T-helper 1 cell treated with Interleukin-12 subunit alpha and Interleukin-12 subunit beta and Interleukin-4 antibody, amounts not matched to agents 30 μg/mL and 1 μg/mL, for 36 hours (primary cell): ENCODE measurements around the gene LRSAM1.

Experiments
- H3K27ac Mint-ChIP-seq: one replicate; pipeline ENCODE4 v1.8.0; 2021; ENCODE audit warnings: mild to moderate bottlenecking, mixed read lengths
- H3K27me3 Mint-ChIP-seq: one replicate; pipeline ENCODE4 v1.8.0; 2021; ENCODE audit warnings: low read depth, mixed read lengths
- H3K36me3 Mint-ChIP-seq: one replicate; pipeline ENCODE4 v1.8.0; 2021; ENCODE audit warnings: low read depth, mixed read lengths
- H3K4me1 Mint-ChIP-seq: one replicate; pipeline ENCODE4 v1.8.0; 2021; ENCODE audit warnings: low read depth, mixed read lengths
- H3K4me3 Mint-ChIP-seq: one replicate; pipeline ENCODE4 v1.8.0; 2021; ENCODE audit warnings: mild to moderate bottlenecking, moderate library complexity, mixed read lengths
- H3K9me3 Mint-ChIP-seq: one replicate; pipeline ENCODE4 v1.8.0; 2021; ENCODE audit warnings: mixed read lengths

LRSAM1 gene

GRCh38 chr9:127541865-127542264, 90.6 kb downstream of the LRSAM1 start:
- no peaks in the 10 kb centered on the region for H3K36me3 Mint-ChIP-seq
- H3K27ac Mint-ChIP-seq = no peak overlapping the region
- H3K4me1 Mint-ChIP-seq = peaks cover 7% of the 10 kb centered on the region
- no peak overlapping the region for H3K4me3 Mint-ChIP-seq
- H3K27me3 Mint-ChIP-seq = no peaks in the 10 kb centered on the region
- H3K9me3 Mint-ChIP-seq = no peaks in the 10 kb centered on the region

- Mint-ChIP-seq H3K27me3 (no peaks in the 10 kb centered on the region), H3K27ac (no peak overlapping the region), H3K9me3 (no peaks in the 10 kb centered on the region), H3K4me1 (peaks cover 11% of the 10 kb centered on the region), H3K4me3 (no peak overlapping the region), H3K36me3 (peaks cover 4% of the 10 kb centered on the region)
These were observed 91.9 kb downstream of the LRSAM1 start for GRCh38 chr9:127543221-127543620.

DNA sequence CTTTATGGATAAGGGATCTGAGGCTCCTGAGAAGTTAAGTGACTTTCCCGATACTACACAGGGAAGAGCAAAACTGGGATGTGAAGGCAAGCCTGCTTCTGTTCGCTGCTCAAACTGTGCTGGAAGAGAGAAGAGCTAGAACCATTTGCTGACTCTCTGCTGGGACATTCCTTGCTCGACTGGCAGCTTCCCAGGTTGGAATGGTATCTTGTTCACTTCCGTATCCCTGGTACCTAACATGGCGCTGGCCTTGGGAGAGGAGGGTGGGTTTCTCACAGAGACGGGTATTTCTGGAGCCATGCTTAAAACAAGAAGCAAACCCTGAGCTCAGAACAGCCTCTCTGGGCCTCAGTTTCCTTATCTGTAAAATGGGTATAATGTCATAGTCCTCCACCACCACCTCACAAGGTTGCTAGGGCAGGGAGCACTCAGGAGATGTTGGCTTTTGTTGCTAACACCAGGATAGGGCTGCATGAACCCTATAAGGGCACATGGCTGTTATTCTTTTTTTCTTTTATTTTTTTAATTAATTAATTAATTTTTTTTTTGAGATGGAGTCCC, 92.7 kb downstream of the LRSAM1 start:
- Mint-ChIP-seq H3K36me3 (peaks cover 8% of the 10 kb centered on the region), H3K4me3 (no peak overlapping the region), H3K27me3 (no peaks in the 10 kb centered on the region), H3K27ac (no peak overlapping the region), H3K4me1 (peaks cover 16% of the 10 kb centered on the region), H3K9me3 (no peaks in the 10 kb centered on the region)

GRCh38 chr9:127545196-127546124, 94.2 kb downstream of the LRSAM1 start:
- Mint-ChIP-seq H3K27ac (no peak overlapping the region), H3K9me3 (no peaks in the 10 kb centered on the region), H3K4me1 (peaks cover 25% of the 10 kb centered on the region), H3K4me3 (no peak overlapping the region), H3K27me3 (no peaks in the 10 kb centered on the region), H3K36me3 (peaks cover 8% of the 10 kb centered on the region)

- peak overlapping the region; percentile 47 for H3K27ac Mint-ChIP-seq
- H3K4me1 Mint-ChIP-seq = peaks cover 26% of the 10 kb centered on the region
- no peak overlapping the region for H3K4me3 Mint-ChIP-seq
These were observed 95.0 kb downstream of the LRSAM1 start for GRCh38 chr9:127546125-127546832.

GRCh38 chr9:127548352-127548881, 97.1 kb downstream of the LRSAM1 start:
- Mint-ChIP-seq H3K9me3 (no peaks in the 10 kb centered on the region), H3K27me3 (no peaks in the 10 kb centered on the region), H3K4me1 (peaks cover 30% of the 10 kb centered on the region), H3K4me3 (no peak overlapping the region), H3K27ac (no peak overlapping the region), H3K36me3 (peaks cover 8% of the 10 kb centered on the region)

More at GRCh38 chr9:127546125-127546832, 95.0 kb downstream of the LRSAM1 start:
- H3K36me3 Mint-ChIP-seq = peaks cover 8% of the 10 kb centered on the region
- H3K27me3 Mint-ChIP-seq = no peaks in the 10 kb centered on the region
- no peaks in the 10 kb centered on the region for H3K9me3 Mint-ChIP-seq

- Mint-ChIP-seq H3K9me3 (no peaks in the 10 kb centered on the region), H3K4me3 (no peak overlapping the region), H3K36me3 (peaks cover 8% of the 10 kb centered on the region), H3K27me3 (no peaks in the 10 kb centered on the region), H3K27ac (no peak overlapping the region), H3K4me1 (peaks cover 31% of the 10 kb centered on the region)
These were observed 97.9 kb downstream of the LRSAM1 start for GRCh38 chr9:127549218-127549617.

- no peak overlapping the region for H3K4me3 Mint-ChIP-seq
- H3K27ac Mint-ChIP-seq = no peak overlapping the region
- H3K36me3 Mint-ChIP-seq = peaks cover 9% of the 10 kb centered on the region
- H3K27me3 Mint-ChIP-seq = no peaks in the 10 kb centered on the region
- H3K9me3 Mint-ChIP-seq = no peaks in the 10 kb centered on the region
- peaks cover 33% of the 10 kb centered on the region for H3K4me1 Mint-ChIP-seq
These were observed 98.4 kb downstream of the LRSAM1 start for GRCh38 chr9:127549751-127550150.

DNA sequence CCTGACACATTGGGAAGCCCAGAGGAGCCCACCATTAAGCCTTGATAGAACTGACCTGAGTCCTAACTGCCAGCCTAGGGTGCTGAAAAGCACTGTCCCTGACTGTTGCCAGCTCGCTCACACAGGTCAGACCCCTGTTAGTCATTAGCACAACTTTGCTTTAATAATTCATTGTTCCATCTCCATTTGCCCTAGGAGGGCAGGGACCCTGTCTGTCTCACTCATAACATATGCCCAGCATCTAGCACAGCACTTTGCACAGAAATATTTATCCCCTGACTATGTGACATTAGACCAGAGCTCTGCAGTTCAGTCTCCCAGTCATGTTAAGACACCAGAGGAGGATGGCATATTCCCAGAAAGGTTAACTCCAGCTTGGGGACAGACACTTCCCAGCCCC, 99.0 kb downstream of the LRSAM1 start:
- H3K4me1 Mint-ChIP-seq = peaks cover 38% of the 10 kb centered on the region
- H3K9me3 Mint-ChIP-seq = no peaks in the 10 kb centered on the region
- no peaks in the 10 kb centered on the region for H3K27me3 Mint-ChIP-seq
- peaks cover 12% of the 10 kb centered on the region for H3K36me3 Mint-ChIP-seq
- no peak overlapping the region for H3K27ac Mint-ChIP-seq
- H3K4me3 Mint-ChIP-seq = no peak overlapping the region

DNA sequence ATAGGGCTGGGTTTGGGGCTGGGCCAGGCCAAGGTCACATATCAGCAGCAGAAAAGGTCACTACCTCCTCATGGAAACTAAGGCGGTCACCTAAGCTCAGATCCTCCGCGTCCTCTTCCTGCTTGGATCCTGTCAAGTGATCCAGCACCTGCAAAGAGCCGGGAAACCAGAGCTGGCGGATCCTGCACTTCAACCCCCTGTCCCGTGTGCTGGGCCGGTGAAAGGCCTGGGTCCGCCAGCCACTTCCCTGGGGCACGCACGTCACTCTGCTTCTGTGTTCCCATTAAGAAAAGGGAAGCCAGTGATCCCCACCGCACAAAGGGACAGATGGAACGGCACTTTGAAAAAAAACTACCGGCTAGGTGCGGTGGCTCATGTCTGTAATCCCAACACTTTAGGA, 99.4 kb downstream of the LRSAM1 start:
- H3K4me3 Mint-ChIP-seq = no peak overlapping the region
- H3K4me1 Mint-ChIP-seq = peaks cover 42% of the 10 kb centered on the region

More for the DNA sequence above, 99.4 kb downstream of the LRSAM1 start:
- Mint-ChIP-seq H3K36me3 (peaks cover 14% of the 10 kb centered on the region), H3K27ac (no peak overlapping the region), H3K27me3 (no peaks in the 10 kb centered on the region), H3K9me3 (no peaks in the 10 kb centered on the region)
